GM18907 (cell line): ENCODE measurements around the gene TCFL5.
"Not testable (repeated sequence)": the region's sequence is repeated elsewhere in the genome, so short reads cannot be mapped to it uniquely, and the experiment has no call there.

Experiments
- ATAC-seq: cut with Tn5 transposase; IDR thresholded peaks from one replicate; pipeline ENCODE4 v1.9.1; 2021; ENCODE audit warnings: mild to moderate bottlenecking, moderate library complexity; ENCODE audit not compliant: unreplicated experiment

The TCFL5 gene

GRCh38 chr20:62880935-62881661 lies 19.5 kb upstream of the TCFL5 start:
- no peak for ATAC-seq

- no peak for ATAC-seq
Observed at GRCh38 chr20:62880147-62880934, 18.7 kb upstream of the TCFL5 start.

DNA sequence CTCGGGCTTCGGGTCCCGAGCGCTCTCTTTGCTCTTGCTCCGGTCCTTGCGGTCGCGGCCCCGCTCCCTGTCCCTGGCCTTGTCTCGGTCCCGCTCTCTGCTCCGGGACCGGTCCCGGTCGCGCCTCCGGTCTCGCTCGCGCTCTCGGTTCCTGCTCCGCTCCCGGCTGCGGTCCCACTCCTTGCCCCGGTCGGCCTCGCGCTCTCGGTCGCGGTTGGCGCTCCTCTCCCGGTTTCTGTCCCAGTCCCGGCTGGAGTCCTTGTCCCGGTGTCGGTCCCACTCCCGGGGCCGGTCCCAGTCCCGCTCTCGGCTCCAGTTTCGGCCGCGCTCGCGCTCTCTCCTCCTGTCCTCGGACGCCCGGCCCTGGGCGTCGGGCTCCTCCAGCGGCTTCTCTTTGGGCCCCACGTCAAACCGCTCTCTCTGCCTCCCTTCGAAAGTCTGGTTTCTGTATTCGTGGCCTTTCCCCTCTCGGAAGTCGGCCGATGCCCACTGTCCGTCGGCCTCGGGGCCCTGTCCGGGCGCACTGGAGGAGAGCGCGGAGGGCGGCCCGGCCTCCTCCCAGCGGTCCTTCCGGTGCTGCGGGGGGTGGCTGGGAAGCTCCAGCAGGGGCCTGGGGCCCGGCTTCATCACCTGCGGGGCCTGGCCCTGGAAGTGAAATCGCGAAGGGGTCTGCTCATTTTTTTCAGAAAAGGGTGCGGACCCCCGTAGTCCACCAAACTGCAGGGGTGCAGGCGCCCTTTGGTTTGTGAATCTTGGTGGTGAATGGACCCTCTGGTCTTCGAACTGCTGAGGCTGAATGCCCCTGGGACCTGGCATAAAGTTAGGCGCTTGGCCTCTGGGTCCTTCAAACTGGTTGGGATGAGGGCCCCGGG lies 17.9 kb upstream of the TCFL5 start:
- no peak for ATAC-seq

- ATAC-seq, result no peak
Observed at GRCh38 chr20:62878244-62879038, 16.8 kb upstream of the TCFL5 start.

DNA sequence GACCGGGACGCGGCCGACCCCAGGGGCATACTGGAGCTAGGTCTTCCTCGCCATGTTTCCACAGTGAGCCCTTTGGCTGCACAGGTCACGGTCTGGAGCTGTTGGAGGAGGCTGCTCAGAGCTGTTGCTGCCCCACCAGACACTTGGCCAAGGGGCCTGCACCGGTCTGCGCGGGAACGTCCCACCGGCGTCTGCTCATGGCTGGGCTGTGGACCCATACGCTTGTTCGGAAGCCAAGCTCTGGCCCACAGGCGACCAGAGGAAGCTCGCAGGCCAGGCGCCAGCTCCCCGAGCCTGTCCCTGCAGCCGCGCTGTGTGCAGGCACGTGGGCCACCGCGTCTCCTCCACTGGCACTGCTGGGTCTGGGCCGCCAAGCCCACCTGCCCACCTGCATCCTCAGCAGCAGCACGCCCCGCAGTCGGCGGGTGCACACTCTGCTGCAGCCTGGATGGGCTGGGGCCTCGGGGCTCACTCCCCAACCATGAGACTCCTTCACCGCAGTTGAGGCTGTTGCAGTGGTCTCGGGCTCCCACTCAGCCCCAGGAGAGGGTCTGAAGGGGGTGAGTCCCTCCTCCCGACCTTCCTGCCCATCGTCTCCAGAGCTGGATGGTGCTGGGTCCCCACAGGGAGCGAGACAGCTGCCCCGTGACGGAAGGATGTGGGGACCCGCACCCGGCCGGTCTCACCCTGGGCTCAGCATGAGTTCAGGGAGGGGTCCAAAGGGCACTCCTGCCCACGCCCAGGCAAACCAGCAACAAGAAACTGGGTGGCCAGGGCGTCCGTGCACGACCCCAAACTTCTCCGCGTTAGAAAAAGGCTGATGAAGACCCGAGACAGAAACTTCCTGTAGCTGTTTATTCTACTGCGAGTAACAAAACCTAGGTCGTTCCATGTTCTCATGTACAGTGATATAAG lies 15.5 kb upstream of the TCFL5 start:
- ATAC-seq, result no peak

GRCh38 chr20:62876501-62876901 lies 14.9 kb upstream of the TCFL5 start:
- no peak for ATAC-seq

DNA sequence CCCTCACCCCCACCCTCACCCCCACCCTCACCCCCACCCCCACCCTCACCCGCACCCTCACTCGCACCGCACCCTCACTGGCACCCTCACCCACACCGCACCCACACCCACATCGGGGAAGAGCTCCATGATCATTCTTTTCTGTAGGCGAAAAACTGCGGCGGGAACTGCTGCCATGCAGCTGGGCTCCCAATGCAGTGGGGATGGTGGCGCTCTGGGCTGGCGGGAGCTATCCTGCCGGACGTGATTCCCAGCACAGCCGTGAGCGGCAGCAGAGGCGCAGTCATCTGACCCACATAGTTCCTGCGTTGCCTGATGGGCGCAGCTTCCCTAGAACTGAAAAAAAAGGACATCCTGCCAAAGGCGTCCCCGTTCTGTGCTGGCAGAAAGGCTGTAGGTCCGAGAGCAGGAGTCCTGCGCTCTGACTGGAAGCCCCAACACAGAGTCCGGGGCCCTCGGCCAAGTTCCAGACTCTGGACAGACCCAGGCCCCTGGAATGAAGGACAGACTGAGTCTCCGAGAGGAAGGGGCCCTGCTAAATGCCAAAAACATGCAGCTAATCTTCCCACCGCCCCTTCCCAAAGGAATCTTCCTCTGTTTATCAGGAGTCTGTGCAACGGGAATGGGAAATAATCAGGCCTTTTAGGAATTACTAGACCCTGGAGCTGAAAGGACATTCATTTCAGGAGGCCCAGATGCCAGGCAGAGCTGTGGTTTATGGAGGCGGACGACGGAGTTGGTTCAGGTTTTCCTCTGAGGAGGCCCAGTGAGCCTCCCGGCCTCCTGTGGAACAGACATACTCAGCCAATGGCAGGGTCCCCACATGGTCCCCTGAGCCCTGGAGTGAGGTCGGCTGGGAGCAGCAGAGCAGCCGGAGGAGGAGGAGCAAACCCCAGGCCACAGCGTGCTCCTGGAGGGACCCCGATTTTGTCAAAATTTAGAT lies 14.1 kb upstream of the TCFL5 start:
- ATAC-seq, result no peak

DNA sequence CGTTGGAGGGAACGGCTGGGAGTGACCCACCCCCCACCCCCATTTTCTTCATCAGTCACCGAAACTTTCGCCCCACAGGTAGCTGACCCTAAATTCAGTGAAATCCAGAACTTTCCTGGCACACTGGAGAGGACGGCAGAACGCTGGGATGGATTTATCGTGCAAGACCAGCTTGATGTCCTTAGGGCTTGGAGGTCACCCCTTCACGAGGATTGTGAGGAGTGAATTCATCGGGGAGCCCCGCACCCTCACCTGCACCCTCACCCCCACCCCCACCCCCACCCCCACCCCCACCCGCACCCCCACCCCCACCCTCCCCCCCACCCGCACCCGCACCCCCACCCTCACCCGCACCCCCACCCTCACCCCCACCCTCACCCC lies 13.3 kb upstream of the TCFL5 start:
- ATAC-seq, result no peak

DNA sequence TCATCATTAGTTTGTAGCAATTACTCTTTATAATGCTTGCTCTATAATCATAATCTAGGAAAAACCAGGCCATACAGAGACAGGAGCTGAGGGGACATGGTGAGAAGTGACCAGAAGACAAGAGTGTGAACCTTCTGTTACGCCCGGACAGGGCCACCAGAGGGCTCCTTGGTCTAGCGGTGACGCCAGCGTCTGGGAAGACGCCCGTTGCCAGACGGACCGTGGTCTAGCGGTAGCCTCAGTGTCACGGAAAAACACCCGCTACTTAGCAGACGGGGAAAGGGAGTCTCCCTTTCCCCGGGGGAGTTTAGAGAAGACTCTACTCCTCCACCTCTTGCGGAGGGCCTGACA lies 12.0 kb upstream of the TCFL5 start:
- not testable (repeated sequence) for ATAC-seq

- no peak for ATAC-seq
Observed at GRCh38 chr20:62873280-62873679, 11.7 kb upstream of the TCFL5 start.

DNA sequence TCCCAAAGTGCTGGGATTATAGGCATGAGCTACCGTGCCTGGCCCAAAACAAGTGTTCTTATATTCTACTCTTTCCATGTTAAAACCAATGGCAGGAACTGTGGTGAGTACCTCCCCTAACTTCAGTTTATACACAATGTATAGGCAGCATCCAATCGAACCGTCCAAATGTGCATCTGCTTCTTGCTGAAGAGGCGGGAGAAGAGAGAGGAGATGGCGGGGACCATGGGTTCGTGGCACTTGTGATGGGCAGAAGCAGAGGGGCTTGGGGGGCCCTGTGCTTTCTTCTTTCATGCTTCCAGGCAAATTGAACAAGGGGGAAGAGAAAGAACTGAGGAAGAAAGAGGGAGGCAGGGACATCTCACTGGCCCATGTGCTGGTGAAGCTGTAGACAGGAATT lies 11.2 kb upstream of the TCFL5 start:
- no peak for ATAC-seq

DNA sequence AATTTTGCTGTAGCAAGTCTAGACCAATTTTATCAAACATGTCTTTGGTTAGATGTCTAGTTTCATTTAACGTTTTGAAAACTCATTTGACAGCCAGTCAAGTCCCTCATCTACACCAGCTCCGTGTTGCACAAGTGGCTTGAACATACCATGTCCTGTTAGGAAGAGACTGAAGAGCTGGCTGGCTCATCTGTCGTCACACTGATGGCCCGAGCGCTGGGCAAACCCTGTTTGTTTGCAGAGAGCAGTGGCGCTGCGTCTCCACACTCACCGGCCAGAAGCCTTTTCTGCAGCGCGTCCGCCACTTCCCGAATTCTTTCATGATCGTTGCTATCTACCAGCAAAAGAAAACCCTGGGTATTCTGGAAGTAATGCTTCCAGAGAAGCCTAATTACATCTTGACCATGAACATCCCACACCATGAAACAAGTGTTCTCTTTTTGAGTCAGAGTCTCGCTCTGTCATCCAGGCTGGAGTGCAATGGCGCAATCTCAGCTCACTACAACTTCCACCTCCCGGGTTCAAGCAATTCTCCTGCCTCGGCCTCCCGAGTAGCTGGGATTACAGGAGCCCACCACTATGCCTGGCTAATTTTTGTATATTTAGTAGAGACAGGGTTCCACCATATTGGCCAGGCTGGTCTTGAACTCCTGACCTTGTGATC lies 10.7 kb upstream of the TCFL5 start:
- ATAC-seq, result no peak

DNA sequence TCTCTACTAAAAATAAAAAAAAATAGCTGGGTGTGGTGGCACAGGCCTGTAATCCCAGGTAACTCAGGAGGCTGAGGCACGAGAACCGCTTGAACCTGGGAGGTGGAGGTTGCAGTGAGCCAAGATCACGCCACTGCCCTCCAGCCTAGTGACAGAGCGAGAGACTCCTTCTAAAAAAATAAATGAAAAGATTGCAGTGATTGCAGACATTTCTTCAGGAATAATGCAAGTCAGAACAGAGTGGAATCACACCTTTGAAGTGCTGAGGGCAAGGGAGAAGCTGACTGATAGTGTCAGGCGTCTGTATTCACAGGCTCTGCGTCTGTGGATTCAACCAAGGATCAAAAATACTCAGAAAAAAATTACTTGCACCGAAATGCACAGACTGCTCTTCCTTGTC lies 2.6 kb upstream of the TCFL5 start:
- no peak for ATAC-seq

GRCh38 chr20:62860924-62861691 lies 514 bp downstream of the TCFL5 start:
- ATAC-seq, result peak; percentile 34

DNA sequence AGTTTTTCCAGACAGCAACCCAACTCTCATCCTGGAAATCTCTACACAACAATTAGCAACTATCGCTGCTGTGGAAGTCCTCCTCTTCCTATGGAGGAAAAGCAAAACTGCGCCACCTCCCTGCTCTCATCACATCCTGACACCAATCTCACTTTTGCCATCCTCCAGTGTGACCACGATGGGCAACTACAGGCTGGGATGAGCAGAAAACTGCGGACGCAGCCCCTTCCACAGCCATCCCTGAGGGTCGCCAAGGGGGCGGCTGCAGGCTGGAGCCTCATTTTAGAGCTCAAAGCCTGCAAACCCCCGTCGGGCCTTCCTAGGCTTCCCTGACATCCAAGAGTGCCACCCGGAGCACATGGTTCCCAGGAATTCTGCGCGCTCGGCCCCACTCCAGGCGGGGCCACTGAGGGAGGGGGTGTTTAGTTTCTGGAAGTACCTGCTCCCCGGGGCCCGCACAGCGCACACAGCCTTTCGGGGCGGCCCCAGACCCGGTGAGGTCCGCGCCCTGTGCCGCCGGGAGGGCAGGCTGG lies 1.2 kb downstream of the TCFL5 start:
- no peak for ATAC-seq

GRCh38 chr20:62859721-62860120 lies 1.9 kb downstream of the TCFL5 start:
- no peak for ATAC-seq
